Activated CD8-positive, alpha-beta memory T cell treated with anti-CD3 and anti-CD28 coated beads, Interleukin-2, amount 50 U/mL, for 1 hour (primary cell): ENCODE data around the gene C1R.
"Not testable (repeated sequence)": the region's sequence is repeated elsewhere in the genome, so short reads cannot be mapped to it uniquely, and the experiment has no call there.

Source experiments
- DNase-seq: peaks from one replicate; pipeline ENCODE4 v3.0.0-alpha.2; 2020; ENCODE audit errors: extremely low read depth

The C1R gene

GRCh38 chr12:7120166-7120565 is 27.9 kb upstream of the C1R start:
- no peak for DNase-seq

DNA sequence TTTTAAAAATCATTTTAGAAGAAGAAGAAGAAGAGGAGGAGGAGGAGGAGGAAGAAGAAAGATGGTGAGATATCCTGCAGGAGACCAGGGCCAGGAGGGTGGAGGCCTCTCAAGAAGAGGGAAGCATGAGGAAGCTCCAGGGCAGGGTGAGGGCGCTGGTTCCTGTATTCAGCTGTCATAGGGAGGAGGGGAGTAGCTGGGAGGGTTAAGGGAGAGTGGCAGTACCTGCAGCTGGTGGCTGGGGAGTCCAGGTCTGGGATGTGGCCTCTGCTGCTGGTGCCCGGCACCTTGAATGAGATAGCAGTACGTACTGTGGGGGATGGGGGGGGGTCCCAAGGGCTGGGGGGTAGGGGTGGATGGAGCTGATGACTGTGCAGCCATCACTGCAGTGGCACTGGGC is 26.6 kb upstream of the C1R start:
- no peak for DNase-seq

GRCh38 chr12:7117670-7118069 is 25.4 kb upstream of the C1R start:
- no peak for DNase-seq

DNA sequence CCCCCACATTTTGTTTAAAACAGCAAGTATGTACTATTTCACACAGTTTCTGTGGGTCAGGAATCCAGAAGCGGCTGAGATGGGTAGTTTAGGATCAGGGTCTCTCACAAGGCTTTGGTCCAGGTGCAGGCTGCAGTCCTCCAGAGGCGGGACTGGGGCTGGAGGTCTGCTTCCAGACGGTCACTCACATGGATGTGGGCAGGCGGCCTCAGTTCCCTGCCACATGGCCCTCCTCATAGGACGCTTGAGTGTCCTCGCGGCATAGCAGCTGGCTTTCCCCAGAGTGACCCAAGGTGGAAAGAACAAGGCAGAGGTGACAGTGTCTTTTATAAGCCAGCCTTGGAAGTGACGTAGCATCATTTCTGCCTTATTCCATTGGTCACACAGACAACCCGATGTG is 24.7 kb upstream of the C1R start:
- no peak for DNase-seq

DNA sequence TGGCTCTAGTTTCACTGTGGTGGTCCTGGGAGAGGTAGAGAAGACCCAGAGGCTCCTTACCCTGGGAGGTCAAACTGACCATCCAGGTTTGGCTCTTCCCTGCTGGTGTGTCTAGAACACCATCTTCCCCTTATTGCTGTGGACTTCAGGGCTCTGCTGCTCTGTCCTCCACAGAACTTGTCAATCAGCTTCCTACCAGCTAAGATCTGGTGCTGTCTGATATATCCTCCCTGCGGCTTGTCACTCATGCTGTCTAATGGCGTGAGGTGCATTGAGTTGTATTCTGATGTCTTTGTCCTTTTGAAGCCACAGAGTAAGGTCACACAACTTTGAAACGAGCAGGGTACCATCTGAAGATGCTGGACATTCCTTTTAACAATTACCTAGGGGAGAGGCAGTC is 24.0 kb upstream of the C1R start:
- no peak for DNase-seq

GRCh38 chr12:7114851-7115250 is 22.6 kb upstream of the C1R start:
- no peak for DNase-seq

- no peak for DNase-seq
These were observed 21.8 kb upstream of the C1R start for GRCh38 chr12:7114008-7114407.

DNA sequence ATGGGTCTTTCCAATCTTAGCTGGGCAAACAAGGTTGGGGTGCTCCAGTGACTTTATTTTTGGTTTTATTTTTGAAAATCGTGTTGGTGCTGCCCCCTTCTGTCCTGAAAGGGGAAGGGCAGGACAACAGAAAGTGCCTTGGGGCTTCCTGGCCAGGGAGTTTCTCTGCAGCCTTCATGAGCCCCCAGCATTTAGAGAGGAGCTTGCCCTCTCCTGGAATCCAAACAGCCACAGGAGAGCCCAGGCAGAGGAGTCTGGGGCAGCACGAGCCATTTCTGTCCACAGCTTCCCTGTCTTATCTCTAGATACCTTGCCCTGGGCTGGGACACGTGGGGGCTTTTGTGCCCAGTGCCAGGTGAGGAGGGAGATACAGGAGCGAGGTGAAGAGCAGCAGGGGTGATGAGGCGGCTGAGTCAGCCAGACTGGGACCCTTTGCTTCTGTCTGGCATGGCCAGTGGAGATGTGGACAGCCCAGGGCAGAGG is 21.2 kb upstream of the C1R start:
- no peak for DNase-seq

- DNase-seq = no peak
These were observed 19.8 kb upstream of the C1R start for GRCh38 chr12:7112041-7112440.

DNA sequence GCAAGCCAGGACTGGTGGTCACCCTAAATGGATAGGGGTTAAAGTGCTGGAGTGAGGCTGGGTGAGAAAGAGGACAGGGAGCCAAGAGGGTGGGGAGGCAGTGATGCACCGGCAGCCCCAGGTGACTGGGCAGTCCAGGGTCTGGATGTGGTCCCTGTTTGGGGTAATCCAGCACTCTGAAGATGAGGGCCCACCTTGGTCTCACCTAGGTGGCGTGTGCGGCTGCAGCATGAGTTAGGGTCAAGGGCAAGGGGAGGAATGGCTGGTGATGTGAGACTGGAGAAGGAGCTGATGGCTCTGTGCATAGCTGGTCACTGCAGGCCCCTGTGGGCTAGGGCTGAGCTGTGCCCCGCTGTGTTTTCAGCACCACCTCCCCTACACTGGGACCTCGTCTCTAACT is 18.4 kb upstream of the C1R start:
- no peak for DNase-seq

DNA sequence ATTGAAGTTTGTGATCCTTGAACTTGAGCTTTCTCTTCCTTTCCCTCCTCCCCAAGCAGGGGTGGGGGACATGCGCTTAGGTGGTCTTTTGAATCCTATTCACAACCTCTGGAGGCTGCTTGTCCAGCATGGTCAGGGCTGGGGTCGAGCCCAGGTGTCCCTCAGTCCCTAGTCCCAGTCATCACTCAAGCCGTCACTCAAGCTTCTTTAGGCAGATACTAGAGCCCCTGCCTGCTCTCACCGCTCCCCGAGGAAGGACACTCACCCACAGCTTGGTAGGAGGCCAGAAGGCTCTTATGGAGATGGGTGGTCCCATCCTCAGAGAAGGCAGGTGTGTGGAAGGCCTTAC is 17.3 kb upstream of the C1R start:
- DNase-seq = no peak

GRCh38 chr12:7108796-7109571 is 16.7 kb upstream of the C1R start, which contains the start of gene C1RL:
Gene C1RL (minus strand): TSS chr12:7109214. CDS start chr12:7109180, 34 bp downstream.
- no peak for DNase-seq

GRCh38 chr12:7108003-7108795 is 16.0 kb upstream of the C1R start:
- DNase-seq = no peak

DNA sequence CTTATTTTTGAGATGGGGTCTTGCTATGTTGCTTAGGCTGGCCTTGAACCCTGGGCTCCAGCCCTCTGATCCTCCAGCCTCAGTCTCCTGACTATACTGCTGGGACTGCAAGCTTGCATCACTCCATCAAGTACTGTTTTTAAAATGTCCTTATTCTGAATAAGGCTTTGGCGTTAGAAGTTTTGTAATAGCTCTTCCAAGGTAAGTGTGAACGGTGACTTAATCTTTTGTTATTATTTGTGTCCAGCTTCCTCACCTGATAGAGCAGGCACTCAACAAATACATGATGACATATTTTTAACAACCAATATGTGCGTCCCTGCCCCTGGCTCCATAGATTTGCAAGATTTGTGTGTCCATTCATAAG is 15.4 kb upstream of the C1R start:
- no peak for DNase-seq

GRCh38 chr12:7107181-7107580 is 14.9 kb upstream of the C1R start:
- DNase-seq = not testable (repeated sequence)

GRCh38 chr12:7106082-7106481 is 13.8 kb upstream of the C1R start:
- no peak for DNase-seq

GRCh38 chr12:7103837-7104584 is 11.8 kb upstream of the C1R start:
- DNase-seq = no peak

- no peak for DNase-seq
These were observed 10.3 kb upstream of the C1R start for GRCh38 chr12:7102582-7102981.

GRCh38 chr12:7101694-7102131 is 9.5 kb upstream of the C1R start:
- DNase-seq = no peak

DNA sequence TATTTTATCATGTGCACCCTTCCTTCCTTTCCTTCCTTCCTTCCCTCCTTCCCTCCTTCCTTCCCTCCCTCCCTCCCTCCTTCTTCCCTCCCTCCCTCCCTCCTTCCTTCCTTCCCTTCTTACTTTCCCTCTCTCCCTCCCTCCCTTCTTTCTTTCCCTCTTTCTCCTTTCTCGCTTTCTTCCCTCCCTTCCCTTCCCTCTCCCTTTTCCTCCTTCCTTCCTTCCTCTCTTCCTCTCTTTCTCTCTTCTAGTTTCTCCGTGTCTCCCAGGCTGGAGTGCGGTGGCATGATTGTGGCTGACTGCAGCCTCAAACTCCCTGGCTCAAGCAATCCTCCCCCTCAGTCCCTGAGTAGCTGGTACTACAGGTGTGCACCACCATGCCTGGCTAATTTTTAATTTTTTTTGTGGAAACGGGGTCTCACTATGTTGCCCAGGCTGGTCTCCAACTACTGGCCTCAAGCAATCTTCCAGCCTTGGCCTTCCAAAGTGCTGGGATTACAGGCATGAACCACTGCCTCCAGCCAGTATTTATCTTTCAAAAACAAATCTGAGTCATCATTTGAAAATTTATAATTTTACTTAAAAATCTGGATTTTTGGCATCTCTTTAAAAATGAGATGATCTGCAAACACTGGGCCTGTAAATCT is 8.9 kb upstream of the C1R start:
- DNase-seq = no peak

DNA sequence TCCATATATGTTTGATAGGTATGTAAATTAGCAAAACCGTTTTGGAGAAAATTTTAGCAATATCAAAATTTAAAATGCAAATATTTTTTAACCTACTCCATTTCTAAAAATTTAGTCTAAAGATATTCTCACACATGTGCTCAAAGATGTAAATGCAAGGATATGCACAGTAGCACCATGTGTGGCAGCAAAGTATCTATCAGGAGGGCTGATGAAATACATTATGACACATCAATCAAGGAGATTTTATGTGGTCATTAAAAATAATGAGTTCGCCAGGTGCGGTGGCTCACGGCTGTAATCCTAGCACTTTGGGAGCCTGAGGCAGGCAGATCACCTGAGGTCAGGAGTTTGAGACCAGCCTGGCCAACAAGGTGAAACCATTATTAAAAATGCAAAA is 8.0 kb upstream of the C1R start:
- no peak for DNase-seq
